Left ventricle myocardium inferior (tissue), 1 donor: ENCODE measurements around the gene SPEF1. TPM values are rescaled to one million over a fixed set of nuclear protein-coding genes. Genes with fewer than 3 reads are reported as not detected.

Experiments used
- DNase-seq: peaks from one replicate; pipeline ENCODE4 v3.0.0-alpha.2; 2020
- H3K27ac ChIP-seq: fragments of 200-600 bp; replicated peaks from 2 replicates; pipeline ENCODE4 v1.8.0; 2021
- H3K27me3 ChIP-seq: fragments of 200-600 bp; 2 replicates; pipeline ENCODE4 v1.8.0; 2021; ENCODE audit warnings: low read depth
- H3K36me3 ChIP-seq: fragments of 200-600 bp; 2 replicates; pipeline ENCODE4 v1.8.0; 2021
- H3K4me1 ChIP-seq: fragments of 200-600 bp; 2 replicates; pipeline ENCODE4 v1.8.0; 2021
- H3K4me3 ChIP-seq: fragments of 200-600 bp; 2 replicates; pipeline ENCODE4 v1.8.0; 2021; ENCODE audit warnings: mild to moderate bottlenecking, moderate library complexity
- H3K9me3 ChIP-seq: fragments of 200-600 bp; replicated peaks from 2 replicates; pipeline ENCODE4 v1.8.0; 2021
- CTCF ChIP-seq: fragments of 200-600 bp; IDR thresholded peaks from 2 replicates; pipeline ENCODE4 v1.8.0; 2021; ENCODE audit warnings: antibody characterized with exemption, mild to moderate bottlenecking, borderline replicate concordance
- intact Hi-C: fragments of 100-400 bp; cut with micrococcal nuclease; formaldehyde crosslinking; loops from one replicate; pipeline ENCODE4 v1.11.0; 2022
- total RNA-seq: library from RNA; stranded (reverse); fragmentation: NEBNext Ultra II Directional; extraction: Animal tissue kit (Norgen Biotek cat#: 25700); gene quantifications from one replicate; pipeline ENCODE4 v1.2.1, GENCODE V29; 2021
- donor health status: DM: no; HTN: yes; CAD: no; lungs with severe emphysema.

Gene SPEF1
- total RNA-seq, 1 donor from 2014 or later = 0.33 TPM

DNA sequence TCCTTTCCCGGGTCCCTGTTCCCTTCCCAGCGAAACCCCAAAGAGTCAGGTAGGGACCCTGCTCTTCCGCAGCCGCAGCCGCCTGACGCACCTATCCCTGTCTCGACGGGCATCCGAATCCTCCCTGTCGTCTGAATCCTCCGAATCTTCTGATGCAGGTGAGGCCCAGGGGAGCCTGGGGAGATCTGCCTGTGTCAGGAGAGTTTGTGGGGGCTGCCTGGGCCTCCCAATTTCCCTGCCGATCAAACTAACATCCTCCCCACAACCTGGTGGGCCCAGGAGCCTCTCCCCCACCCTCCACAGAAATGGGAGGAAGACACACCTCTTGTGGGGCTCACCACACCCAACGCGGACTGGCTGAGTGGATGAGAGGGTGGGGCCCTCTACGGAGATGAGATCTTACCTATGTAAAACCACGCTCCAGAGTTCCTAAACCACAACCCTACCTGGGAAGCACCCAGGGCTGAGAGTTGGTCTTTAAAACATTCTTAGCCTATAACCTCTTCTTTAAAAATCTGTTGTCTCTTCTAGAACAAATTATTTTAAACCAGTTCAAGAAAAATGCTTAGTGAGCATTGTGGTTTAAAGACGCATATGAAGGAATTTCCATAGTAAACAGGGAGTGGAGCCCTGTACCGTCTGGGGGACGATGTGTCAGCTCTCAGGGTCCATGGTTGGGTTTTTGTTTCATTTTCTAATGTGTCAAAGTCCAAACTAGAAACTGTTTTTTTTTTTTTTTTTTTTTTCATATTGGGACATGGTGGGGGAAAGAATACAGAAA lies 16.5 kb upstream of the SPEF1 start:
- intact Hi-C loops = no loop called here
- Histone ChIP-seq H3K4me1 (peaks cover 40% of the 10 kb centered on the region), H3K27me3 (no peaks in the 10 kb centered on the region), H3K9me3 (no peaks in the 10 kb centered on the region), H3K4me3 (peak overlapping the region; percentile 71), H3K27ac (no peak overlapping the region), H3K36me3 (peaks cover 24% of the 10 kb centered on the region)
- no peak for TF ChIP-seq CTCF
- no peak for DNase-seq

DNA sequence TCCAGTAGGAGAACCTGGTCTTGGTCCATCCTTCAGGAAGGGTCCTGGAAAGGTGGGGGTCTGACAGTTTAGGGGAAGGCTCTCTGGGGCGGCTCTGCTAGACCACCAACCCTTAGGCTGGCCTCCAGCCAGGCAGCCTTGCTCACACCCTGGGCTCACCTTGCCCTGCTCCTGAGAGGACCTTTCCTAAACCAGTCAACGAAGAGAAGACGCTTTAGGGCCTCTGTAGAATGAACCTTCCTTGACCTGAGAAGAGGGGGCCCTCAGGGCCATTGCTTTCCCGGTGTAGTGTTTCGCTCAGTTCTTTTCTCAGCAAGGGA lies 15.9 kb upstream of the SPEF1 start:
- no peaks in the 10 kb centered on the region for H3K27me3 ChIP-seq
- H3K4me3 ChIP-seq = peak overlapping the region; percentile 71
- peaks cover 19% of the 10 kb centered on the region for H3K36me3 ChIP-seq
- no peak for TF ChIP-seq CTCF
- peaks cover 40% of the 10 kb centered on the region for H3K4me1 ChIP-seq
- no peak for DNase-seq
- intact Hi-C loops = no loop called here
- H3K9me3 ChIP-seq = no peaks in the 10 kb centered on the region
- H3K27ac ChIP-seq = no peak overlapping the region

DNA sequence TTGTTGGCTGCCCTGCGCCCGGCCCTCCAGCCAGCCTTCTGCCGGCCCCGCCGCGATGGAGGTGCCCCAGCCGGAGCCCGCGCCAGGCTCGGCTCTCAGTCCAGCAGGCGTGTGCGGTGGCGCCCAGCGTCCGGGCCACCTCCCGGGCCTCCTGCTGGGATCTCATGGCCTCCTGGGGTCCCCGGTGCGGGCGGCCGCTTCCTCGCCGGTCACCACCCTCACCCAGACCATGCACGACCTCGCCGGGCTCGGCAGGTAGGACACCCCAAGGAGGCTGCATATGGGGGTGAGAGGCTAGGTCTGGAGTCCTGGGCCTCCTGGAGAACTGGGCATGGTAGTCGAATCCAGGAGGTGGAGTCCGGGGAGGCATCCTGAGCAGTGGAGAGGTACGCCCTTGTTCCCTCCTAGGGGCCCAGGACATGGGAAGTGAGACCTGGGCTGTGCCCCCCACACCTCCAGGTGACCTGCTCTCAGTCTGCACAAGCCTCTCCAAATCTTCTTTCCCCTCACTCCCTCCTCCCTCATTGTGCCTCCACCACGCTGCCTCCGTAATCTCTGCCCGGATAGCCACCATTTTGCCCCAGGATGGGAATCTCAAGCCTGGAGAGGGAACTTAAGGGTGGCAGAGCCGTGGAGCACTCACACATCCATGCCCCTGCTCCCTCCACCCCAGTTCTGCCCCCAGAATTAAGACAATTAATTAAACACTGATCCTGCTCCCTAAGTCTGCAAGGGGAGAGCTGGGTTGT lies 15.4 kb upstream of the SPEF1 start:
- no peak for DNase-seq
- peaks cover 40% of the 10 kb centered on the region for H3K4me1 ChIP-seq
- peak overlapping the region; percentile 71 for H3K4me3 ChIP-seq
- no peak for TF ChIP-seq CTCF
- no peaks in the 10 kb centered on the region for H3K9me3 ChIP-seq
- peak overlapping the region; percentile 93 for H3K27ac ChIP-seq
- peaks cover 14% of the 10 kb centered on the region for H3K36me3 ChIP-seq
- no peaks in the 10 kb centered on the region for H3K27me3 ChIP-seq
- intact Hi-C loops = no loop called here

DNA sequence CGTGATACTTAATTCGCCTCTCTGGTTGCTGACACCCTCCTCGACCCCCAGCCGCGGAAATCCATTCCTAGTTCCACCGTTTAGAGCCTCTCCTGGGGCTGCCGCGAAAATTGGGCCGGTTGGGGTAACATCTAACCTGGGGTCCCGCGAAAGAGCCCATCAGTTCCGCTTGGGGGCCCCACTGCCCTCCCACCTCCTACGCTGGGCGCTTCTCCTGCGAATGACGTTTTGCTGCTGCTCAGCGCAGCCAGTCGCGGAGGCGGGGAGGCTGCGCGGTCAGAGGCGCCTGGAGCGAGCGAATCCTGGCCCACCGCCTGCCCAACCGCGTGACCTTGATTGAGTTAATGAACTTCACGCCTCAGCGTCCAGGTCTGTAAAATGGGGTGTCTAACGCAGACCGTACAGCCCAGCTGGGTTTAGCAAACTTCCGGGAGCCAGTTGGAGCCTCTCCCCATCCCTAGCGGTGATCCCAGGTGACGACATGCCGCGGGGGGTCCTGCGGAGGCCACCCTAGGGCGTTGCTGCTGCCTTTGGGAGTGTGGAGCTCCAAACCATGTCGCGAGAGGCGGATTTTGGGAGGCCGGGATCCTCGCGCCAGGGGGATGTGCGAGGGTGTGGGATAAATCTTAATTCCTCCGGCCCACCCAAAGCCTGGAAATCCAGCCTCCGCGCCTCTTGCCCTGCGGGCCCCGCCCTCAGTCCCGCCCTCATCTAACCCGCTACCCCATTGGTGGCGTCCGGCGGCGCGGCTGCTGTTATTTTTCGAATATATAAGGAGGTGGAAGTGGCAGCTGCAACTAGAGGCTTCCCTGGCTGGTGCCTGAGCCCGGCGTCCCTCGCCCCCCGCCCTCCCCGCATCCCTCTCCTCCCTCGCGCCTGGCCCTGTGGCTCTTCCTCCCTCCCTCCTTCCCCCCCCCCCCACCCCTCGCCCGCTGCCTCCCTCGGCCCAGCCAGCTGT lies 14.5 kb upstream of the SPEF1 start, which contains the start of gene CDC25B:
TSS of gene CDC25B (plus strand) at position 800 of the 958 bp plus-strand sequence. CDS start 222 bp downstream, outside the sequence.
- peak; percentile 63 for TF ChIP-seq CTCF
- peaks cover 6% of the 10 kb centered on the region for H3K36me3 ChIP-seq
- H3K27me3 ChIP-seq = no peaks in the 10 kb centered on the region
- peaks cover 40% of the 10 kb centered on the region for H3K4me1 ChIP-seq
- H3K4me3 ChIP-seq = peak within 1 kb of the TSS; percentile 71
- peak; percentile 95 for DNase-seq
- H3K27ac ChIP-seq = peak within 1 kb of the TSS; percentile 93
- intact Hi-C loops = no loop called here
- no peaks in the 10 kb centered on the region for H3K9me3 ChIP-seq
